Measurements from ENCODE around the gene HABP2. TPM values are rescaled to one million over a fixed set of nuclear protein-coding genes. Genes with fewer than 3 reads are reported as not detected.

HABP2 gene
- total RNA-seq, 1 donor from 2014 or later = 0.11 TPM

DNA sequence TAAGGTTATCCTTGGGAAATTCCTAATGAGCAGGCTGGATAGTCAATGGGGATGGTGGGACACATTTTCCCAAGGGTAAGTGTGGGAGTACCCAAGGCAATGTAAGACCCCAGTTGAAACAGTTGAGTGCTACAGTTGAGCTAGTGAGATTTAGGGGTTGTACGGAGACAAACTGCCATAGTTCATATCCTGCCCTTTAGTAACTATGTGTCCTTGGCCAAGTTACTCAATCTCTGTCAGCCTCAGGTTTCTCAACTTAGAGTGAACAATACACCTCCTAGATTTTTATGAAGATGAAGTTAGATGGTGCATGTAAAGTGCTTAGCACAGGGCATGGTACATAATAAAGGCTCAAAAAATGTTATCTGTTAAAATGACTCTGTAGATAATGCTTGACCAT, 20.5 kb downstream of the HABP2 start:
- H3K27ac Mint-ChIP-seq (ENCODE audit: unreplicated experiment) = no peak overlapping the region
- H3K4me1 Mint-ChIP-seq (ENCODE audit: unreplicated experiment) = no peaks in the 10 kb centered on the region
- DNase-seq (ENCODE audit: extremely low spot score, unreplicated experiment) = no peak
- H3K9me3 Mint-ChIP-seq (ENCODE audit: unreplicated experiment) = no peaks in the 10 kb centered on the region
- H3K27me3 Mint-ChIP-seq (ENCODE audit: unreplicated experiment) = peaks cover 27% of the 10 kb centered on the region
- H3K4me3 Mint-ChIP-seq (ENCODE audit: unreplicated experiment) = no peak overlapping the region
- TF ChIP-seq, protein P1, sequence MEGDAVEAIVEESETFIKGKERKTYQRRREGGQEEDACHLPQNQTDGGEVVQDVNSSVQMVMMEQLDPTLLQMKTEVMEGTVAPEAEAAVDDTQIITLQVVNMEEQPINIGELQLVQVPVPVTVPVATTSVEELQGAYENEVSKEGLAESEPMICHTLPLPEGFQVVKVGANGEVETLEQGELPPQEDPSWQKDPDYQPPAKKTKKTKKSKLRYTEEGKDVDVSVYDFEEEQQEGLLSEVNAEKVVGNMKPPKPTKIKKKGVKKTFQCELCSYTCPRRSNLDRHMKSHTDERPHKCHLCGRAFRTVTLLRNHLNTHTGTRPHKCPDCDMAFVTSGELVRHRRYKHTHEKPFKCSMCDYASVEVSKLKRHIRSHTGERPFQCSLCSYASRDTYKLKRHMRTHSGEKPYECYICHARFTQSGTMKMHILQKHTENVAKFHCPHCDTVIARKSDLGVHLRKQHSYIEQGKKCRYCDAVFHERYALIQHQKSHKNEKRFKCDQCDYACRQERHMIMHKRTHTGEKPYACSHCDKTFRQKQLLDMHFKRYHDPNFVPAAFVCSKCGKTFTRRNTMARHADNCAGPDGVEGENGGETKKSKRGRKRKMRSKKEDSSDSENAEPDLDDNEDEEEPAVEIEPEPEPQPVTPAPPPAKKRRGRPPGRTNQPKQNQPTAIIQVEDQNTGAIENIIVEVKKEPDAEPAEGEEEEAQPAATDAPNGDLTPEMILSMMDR (IDR thresholded peaks at IDR 0.05) = no peak
- H3K36me3 Mint-ChIP-seq (ENCODE audit: unreplicated experiment) = no peaks in the 10 kb centered on the region

DNA sequence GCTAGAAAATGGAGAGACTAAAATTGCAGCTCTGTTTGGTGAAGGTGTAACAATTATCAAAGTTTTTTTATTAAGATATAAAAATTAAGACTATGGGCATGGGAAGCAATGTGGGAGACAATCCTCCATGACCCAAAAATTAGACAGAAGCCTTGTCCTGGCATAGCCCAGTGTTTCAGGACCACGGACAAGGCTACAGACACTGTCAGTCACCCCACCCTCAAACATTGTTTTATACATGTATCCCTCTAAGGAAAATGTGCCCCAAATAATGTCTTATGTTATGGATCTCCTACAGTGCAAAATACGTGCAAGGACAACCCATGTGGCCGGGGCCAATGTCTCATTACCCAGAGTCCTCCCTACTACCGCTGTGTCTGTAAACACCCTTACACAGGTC, 24.0 kb downstream of the HABP2 start:
- Mint-ChIP-seq H3K27ac (ENCODE audit: unreplicated experiment) (no peak overlapping the region), H3K27me3 (ENCODE audit: unreplicated experiment) (peaks cover 24% of the 10 kb centered on the region), H3K36me3 (ENCODE audit: unreplicated experiment) (no peaks in the 10 kb centered on the region), H3K4me3 (ENCODE audit: unreplicated experiment) (no peak overlapping the region), H3K9me3 (ENCODE audit: unreplicated experiment) (no peaks in the 10 kb centered on the region), H3K4me1 (ENCODE audit: unreplicated experiment) (no peaks in the 10 kb centered on the region)
- no peak for DNase-seq (ENCODE audit: extremely low spot score, unreplicated experiment)
- TF ChIP-seq, protein P1 (IDR thresholded peaks at IDR 0.05) = no peak

DNA sequence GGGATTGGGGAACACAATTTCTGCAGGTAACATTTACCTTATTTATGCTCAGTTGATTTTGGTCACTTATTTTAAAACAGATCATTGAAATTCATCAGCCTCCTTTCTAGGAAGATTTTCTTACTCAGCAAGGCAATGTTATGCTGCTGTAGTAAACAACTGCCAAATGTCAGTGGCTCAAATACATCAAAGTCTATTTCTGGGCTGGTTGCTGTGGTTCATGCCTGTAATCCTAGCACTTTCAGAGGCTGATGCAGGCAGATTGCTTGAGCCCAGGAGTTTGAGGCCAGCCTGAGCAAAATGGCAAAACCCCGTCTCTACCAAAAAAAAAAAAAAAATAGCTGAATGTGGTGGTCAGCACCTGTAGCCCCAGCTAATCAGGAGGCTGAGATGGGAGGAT, 25.9 kb downstream of the HABP2 start:
- DNase-seq (ENCODE audit: extremely low spot score, unreplicated experiment) = no peak
- no peaks in the 10 kb centered on the region for H3K9me3 Mint-ChIP-seq (ENCODE audit: unreplicated experiment)
- H3K4me3 Mint-ChIP-seq (ENCODE audit: unreplicated experiment) = no peak overlapping the region
- H3K27ac Mint-ChIP-seq (ENCODE audit: unreplicated experiment) = no peak overlapping the region
- H3K4me1 Mint-ChIP-seq (ENCODE audit: unreplicated experiment) = no peaks in the 10 kb centered on the region
- H3K27me3 Mint-ChIP-seq (ENCODE audit: unreplicated experiment) = peaks cover 19% of the 10 kb centered on the region
- TF ChIP-seq, protein P1 (IDR thresholded peaks at IDR 0.05) = no peak
- no peaks in the 10 kb centered on the region for H3K36me3 Mint-ChIP-seq (ENCODE audit: unreplicated experiment)

DNA sequence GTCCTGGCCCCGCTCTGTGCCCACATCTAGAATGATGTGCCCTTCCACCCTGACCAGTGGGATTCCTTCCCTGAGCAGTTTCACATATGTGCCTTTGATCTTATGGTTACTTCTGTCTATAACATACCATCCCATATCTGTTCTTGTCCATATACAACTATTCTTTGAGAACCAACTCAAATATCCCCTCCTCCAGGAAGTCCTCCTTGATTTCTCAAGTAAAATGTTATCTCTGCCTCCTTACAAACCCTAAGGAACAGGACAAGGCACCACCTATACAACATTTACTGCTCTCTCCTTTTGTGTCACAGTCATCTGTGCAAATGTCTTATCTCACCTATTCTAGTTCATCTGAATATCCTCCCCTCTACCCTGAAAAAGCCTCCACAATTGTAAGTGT, 28.2 kb downstream of the HABP2 start:
- Mint-ChIP-seq H3K4me3 (ENCODE audit: unreplicated experiment) (no peak overlapping the region), H3K36me3 (ENCODE audit: unreplicated experiment) (no peaks in the 10 kb centered on the region), H3K9me3 (ENCODE audit: unreplicated experiment) (no peaks in the 10 kb centered on the region), H3K27me3 (ENCODE audit: unreplicated experiment) (peaks cover 32% of the 10 kb centered on the region), H3K4me1 (ENCODE audit: unreplicated experiment) (no peaks in the 10 kb centered on the region), H3K27ac (ENCODE audit: unreplicated experiment) (no peak overlapping the region)
- DNase-seq (ENCODE audit: extremely low spot score, unreplicated experiment) = no peak
- TF ChIP-seq, protein P1 (IDR thresholded peaks at IDR 0.05) = no peak

DNA sequence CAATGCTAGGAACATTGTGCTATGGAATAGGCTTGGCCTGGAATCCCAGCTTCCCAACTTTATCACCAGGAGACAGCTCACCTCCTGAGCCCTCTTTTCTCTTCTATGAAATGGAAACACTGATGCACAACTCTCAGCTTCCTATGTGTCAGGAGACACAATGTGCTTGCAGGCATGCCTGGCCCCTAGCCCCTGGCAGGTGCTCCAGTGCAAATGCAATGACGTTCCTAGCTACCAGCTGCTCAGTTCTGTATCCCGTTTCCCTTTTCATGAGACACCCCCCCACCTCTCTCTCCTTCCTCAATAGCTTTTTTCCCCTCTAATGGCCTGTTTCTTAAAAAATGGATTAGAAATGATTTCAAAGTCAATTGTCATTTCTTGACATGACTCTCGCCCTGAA, 30.7 kb downstream of the HABP2 start:
- peaks cover 34% of the 10 kb centered on the region for H3K27me3 Mint-ChIP-seq (ENCODE audit: unreplicated experiment)
- DNase-seq (ENCODE audit: extremely low spot score, unreplicated experiment) = no peak
- no peaks in the 10 kb centered on the region for H3K36me3 Mint-ChIP-seq (ENCODE audit: unreplicated experiment)
- H3K9me3 Mint-ChIP-seq (ENCODE audit: unreplicated experiment) = no peaks in the 10 kb centered on the region
- TF ChIP-seq, protein P1 (IDR thresholded peaks at IDR 0.05) = no peak
- H3K4me3 Mint-ChIP-seq (ENCODE audit: unreplicated experiment) = no peak overlapping the region
- H3K4me1 Mint-ChIP-seq (ENCODE audit: unreplicated experiment) = no peaks in the 10 kb centered on the region
- no peak overlapping the region for H3K27ac Mint-ChIP-seq (ENCODE audit: unreplicated experiment)
